ENCODE data around the gene LIMS1.

The LIMS1 gene

DNA sequence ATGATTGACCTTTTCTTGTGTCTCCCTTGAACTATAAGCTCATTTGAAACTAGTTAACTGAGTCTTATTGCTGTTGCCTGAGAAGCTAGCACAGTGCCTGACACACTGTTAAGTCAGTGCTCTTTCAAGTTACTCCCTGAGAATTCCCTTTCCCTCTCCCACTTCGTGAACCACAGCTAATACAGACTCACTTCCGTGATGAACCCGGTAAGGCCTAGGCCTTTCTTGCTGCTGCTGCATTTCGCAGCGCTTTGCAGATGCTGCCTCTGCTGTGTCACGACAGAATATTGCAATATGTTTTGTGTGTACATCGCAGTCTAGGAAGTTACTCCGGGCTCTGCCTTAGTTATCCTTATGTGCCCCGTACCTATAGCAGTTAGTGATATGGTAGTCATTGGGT lies 42.8 kb downstream of the LIMS1 start:
- DNase-seq (ENCODE audit: insufficient read length), result no peak
- FAIRE-seq, result no peak
- TF ChIP-seq POLR2A (IDR thresholded peaks at IDR 0.05; ENCODE audit: low read depth, low read length) (no peak), POLR2AphosphoS5 (IDR thresholded peaks at IDR 0.05; ENCODE audit: low read depth, low read length) (no peak), TAF1 (IDR thresholded peaks at IDR 0.05; ENCODE audit: borderline replicate concordance, low read depth, low read length) (no peak)

- no peak for TF ChIP-seq TAF1 (IDR thresholded peaks at IDR 0.05; ENCODE audit: borderline replicate concordance, low read depth, low read length)
- no peak for TF ChIP-seq POLR2A (IDR thresholded peaks at IDR 0.05; ENCODE audit: low read depth, low read length)
- no peak for TF ChIP-seq POLR2AphosphoS5 (IDR thresholded peaks at IDR 0.05; ENCODE audit: low read depth, low read length)
- DNase-seq (ENCODE audit: insufficient read length) (no peak), FAIRE-seq (no peak)
Observed at GRCh38 chr2:108579623-108580022, 45.4 kb downstream of the LIMS1 start.

DNA sequence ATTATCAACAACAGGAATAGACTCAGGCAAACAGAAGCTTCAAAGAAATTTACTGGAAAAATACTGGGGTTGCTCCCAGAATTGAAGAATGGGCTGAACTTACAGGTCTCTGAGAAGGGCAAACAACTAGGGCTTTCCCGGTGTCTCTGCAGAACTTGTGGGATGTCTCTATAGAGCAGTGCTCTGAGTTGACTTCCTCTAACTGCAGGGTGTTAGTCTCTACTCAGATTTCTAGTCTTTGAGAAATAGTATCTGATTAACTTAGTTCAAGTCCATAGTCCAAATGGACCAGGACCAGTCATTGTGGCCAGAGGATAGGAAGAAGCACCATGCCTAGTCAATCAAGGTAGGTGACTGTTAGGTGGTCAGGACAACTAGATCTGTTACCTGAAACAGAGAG lies 45.8 kb downstream of the LIMS1 start:
- no peak for FAIRE-seq
- DNase-seq (ENCODE audit: insufficient read length), result no peak
- TF ChIP-seq TAF1 (IDR thresholded peaks at IDR 0.05; ENCODE audit: borderline replicate concordance, low read depth, low read length) (no peak), POLR2AphosphoS5 (IDR thresholded peaks at IDR 0.05; ENCODE audit: low read depth, low read length) (no peak), POLR2A (IDR thresholded peaks at IDR 0.05; ENCODE audit: low read depth, low read length) (no peak)

DNA sequence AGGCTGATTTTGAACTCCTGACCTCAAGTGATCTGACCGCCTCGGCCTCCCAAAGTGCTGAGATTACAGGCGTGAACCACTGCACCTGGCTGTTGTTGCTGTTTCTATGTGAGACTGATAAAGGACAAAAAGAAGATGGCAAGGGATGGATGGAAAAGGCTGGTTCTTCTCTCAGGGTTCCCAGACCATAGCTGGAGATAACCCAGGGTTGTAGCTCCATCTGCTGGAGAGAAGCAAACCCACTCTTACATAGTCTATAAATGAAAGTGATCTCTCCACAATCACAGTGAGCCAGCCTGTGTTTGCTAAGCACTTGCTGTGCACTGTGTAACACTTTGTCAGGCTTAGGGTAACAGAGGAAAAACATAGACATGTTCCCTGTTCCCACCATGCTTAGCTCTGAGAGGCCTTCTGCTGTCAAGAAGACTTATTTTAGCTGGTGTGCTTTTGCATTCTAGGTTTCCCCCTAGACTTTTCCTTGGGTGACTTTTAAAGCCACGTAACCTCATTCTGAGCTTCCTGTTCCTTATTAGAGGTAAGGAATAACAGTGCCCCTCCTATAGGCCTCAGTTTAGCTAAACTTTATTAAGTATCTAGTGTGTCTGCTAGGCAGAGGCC lies 49.7 kb downstream of the LIMS1 start:
- TF ChIP-seq POLR2A (IDR thresholded peaks at IDR 0.05; ENCODE audit: low read depth, low read length) (no peak), POLR2AphosphoS5 (IDR thresholded peaks at IDR 0.05; ENCODE audit: low read depth, low read length) (no peak), TAF1 (IDR thresholded peaks at IDR 0.05; ENCODE audit: borderline replicate concordance, low read depth, low read length) (no peak)
- FAIRE-seq (peak; percentile 88), DNase-seq (ENCODE audit: insufficient read length) (peak; percentile 38)

DNA sequence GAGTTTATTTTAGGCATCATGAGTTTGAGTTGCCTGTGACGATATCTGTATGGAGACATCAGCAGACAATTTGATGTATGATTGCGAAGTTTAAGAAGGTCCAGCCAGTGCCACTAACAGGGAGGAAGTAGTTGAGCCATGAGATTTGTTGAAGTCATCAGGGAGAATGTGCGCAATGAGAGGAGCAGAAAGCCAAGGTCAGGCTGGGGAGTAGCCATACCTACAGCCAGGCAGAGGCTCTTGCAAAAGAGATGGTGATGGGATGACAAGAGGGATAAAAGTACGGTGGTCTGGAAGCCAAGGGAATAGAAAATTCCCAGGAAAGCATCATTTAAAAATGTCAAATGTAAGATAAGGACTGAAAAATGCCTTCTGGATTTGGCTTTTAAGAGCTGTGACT lies 51.2 kb downstream of the LIMS1 start:
- DNase-seq (ENCODE audit: insufficient read length) (no peak), FAIRE-seq (no peak)
- no peak for TF ChIP-seq POLR2AphosphoS5 (IDR thresholded peaks at IDR 0.05; ENCODE audit: low read depth, low read length)
- no peak for TF ChIP-seq TAF1 (IDR thresholded peaks at IDR 0.05; ENCODE audit: borderline replicate concordance, low read depth, low read length)
- TF ChIP-seq POLR2A (IDR thresholded peaks at IDR 0.05; ENCODE audit: low read depth, low read length), result no peak

DNA sequence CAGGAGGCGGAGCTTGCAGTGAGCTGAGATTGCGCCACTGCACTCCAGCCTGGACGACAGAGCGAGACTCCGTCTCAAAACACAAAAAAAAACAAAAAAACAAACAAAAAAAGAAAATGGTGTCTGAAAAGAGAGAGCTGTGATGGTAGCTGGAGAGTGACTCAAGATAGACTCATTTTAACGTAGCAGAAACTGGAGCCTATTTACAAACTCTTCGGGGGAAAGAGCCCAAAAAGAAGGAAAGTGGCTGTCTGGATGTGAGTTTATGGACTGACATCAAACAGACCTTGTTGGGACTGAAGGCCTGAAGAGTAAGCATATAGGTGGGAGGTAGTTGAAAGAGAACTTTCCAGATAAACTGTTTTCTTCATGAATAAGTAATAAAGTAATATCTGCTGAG lies 51.8 kb downstream of the LIMS1 start:
- FAIRE-seq, result no peak
- DNase-seq (ENCODE audit: insufficient read length), result no peak
- TF ChIP-seq POLR2AphosphoS5 (IDR thresholded peaks at IDR 0.05; ENCODE audit: low read depth, low read length) (no peak), TAF1 (IDR thresholded peaks at IDR 0.05; ENCODE audit: borderline replicate concordance, low read depth, low read length) (no peak), POLR2A (IDR thresholded peaks at IDR 0.05; ENCODE audit: low read depth, low read length) (no peak)

GRCh38 chr2:108586631-108587030 lies 52.4 kb downstream of the LIMS1 start:
- DNase-seq (ENCODE audit: insufficient read length) (no peak), FAIRE-seq (no peak)
- TF ChIP-seq POLR2A (IDR thresholded peaks at IDR 0.05; ENCODE audit: low read depth, low read length) (no peak), POLR2AphosphoS5 (IDR thresholded peaks at IDR 0.05; ENCODE audit: low read depth, low read length) (no peak), TAF1 (IDR thresholded peaks at IDR 0.05; ENCODE audit: borderline replicate concordance, low read depth, low read length) (no peak)

GRCh38 chr2:108587621-108588020 lies 53.4 kb downstream of the LIMS1 start:
- DNase-seq (ENCODE audit: insufficient read length), result no peak
- FAIRE-seq, result no peak

GRCh38 chr2:108588070-108588668 lies 53.9 kb downstream of the LIMS1 start:
- TF ChIP-seq POLR2AphosphoS5 (IDR thresholded peaks at IDR 0.05; ENCODE audit: low read depth, low read length), result no peak
- no peak for TF ChIP-seq TAF1 (IDR thresholded peaks at IDR 0.05; ENCODE audit: borderline replicate concordance, low read depth, low read length)
- TF ChIP-seq POLR2A (IDR thresholded peaks at IDR 0.05; ENCODE audit: low read depth, low read length), result no peak

More at GRCh38 chr2:108587621-108588020, 53.4 kb downstream of the LIMS1 start:
- TF ChIP-seq POLR2A (IDR thresholded peaks at IDR 0.05; ENCODE audit: low read depth, low read length) (no peak), TAF1 (IDR thresholded peaks at IDR 0.05; ENCODE audit: borderline replicate concordance, low read depth, low read length) (no peak), POLR2AphosphoS5 (IDR thresholded peaks at IDR 0.05; ENCODE audit: low read depth, low read length) (no peak)

GRCh38 chr2:108589372-108589771 lies 55.1 kb downstream of the LIMS1 start:
- DNase-seq (ENCODE audit: insufficient read length) (no peak), FAIRE-seq (no peak)
- TF ChIP-seq TAF1 (IDR thresholded peaks at IDR 0.05; ENCODE audit: borderline replicate concordance, low read depth, low read length) (no peak), POLR2AphosphoS5 (IDR thresholded peaks at IDR 0.05; ENCODE audit: low read depth, low read length) (no peak)

More at GRCh38 chr2:108588070-108588668, 53.9 kb downstream of the LIMS1 start:
- DNase-seq (ENCODE audit: insufficient read length) (no peak), FAIRE-seq (no peak)

DNA sequence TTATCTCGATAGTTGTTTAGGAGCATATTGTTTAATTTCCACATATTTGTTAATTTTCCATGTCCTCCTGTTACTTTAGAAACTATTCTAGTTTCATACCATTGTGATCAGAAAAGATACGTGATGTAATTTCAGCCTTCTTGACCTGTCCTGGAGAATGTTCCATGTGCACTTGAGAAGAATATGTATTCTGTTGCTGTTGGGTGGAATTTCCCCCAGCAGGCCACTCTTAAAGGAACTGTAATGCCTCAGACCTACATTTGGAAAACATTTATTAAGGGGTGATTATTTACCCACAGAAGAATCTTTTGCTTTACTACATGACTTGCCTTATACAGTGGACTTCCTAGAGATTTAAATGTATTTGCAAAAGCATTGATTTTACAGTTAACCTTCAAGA lies 55.5 kb downstream of the LIMS1 start:
- TF ChIP-seq POLR2AphosphoS5 (IDR thresholded peaks at IDR 0.05; ENCODE audit: low read depth, low read length), result no peak
- TF ChIP-seq TAF1 (IDR thresholded peaks at IDR 0.05; ENCODE audit: borderline replicate concordance, low read depth, low read length), result no peak
- no peak for TF ChIP-seq POLR2A (IDR thresholded peaks at IDR 0.05; ENCODE audit: low read depth, low read length)
- FAIRE-seq (no peak), DNase-seq (ENCODE audit: insufficient read length) (no peak)

- TF ChIP-seq POLR2AphosphoS5 (IDR thresholded peaks at IDR 0.05; ENCODE audit: low read depth, low read length) (no peak), POLR2A (IDR thresholded peaks at IDR 0.05; ENCODE audit: low read depth, low read length) (no peak), TAF1 (IDR thresholded peaks at IDR 0.05; ENCODE audit: borderline replicate concordance, low read depth, low read length) (no peak)
- no peak for DNase-seq (ENCODE audit: insufficient read length)
- no peak for FAIRE-seq
Observed at GRCh38 chr2:108591163-108591562, 56.9 kb downstream of the LIMS1 start.

All from GM12892 (cell line).